PC-3 (cell line): Measurements from ENCODE around the gene EMILIN2.

ENCODE experiments used
- EZH2 ChIP-seq: fragments of 300-600 bp; sonication (generic); IDR thresholded peaks from one replicate; pipeline ENCODE4 v1.6.1; 2017; ENCODE audit warnings: antibody characterized with exemption, mild to moderate bottlenecking, low read length; ENCODE audit not compliant: unreplicated experiment
- EZH2phosphoT487 ChIP-seq: fragments of 300-600 bp; sonication (generic); IDR thresholded peaks from 2 replicates; pipeline ENCODE4 v1.6.1; 2018; ENCODE audit warnings: mild to moderate bottlenecking, antibody characterized with exemption, low read length, borderline replicate concordance
- TF ChIP-seq, protein P1 (sequence below): fragments of 300-600 bp; sonication (generic); conservative IDR thresholded peaks from 2 replicates; pipeline ENCODE4 v1.5.1; 2017; ENCODE audit warnings: antibody characterized with exemption, low read depth, mild to moderate bottlenecking, low read length

DNA sequence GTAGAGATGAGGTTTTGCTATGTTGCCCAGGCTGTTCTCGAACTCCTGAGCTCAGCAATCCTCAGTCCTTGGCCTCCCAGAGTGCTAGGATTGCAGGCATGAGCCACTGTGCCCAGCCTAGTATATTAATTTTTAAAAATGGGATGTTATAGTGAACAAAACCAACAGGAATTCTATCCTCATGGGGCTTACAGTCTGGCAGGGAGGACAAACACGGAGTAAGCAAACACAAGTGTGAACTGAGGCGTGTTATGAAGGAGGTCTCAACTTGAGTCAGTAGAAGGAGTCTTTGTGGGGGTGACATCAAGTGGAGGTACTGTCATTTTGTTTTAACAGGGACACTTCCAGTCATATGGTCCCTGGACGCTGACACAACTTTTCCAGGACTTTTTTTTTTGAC is 33.1 kb downstream of the EMILIN2 start:
- TF ChIP-seq, protein P1, sequence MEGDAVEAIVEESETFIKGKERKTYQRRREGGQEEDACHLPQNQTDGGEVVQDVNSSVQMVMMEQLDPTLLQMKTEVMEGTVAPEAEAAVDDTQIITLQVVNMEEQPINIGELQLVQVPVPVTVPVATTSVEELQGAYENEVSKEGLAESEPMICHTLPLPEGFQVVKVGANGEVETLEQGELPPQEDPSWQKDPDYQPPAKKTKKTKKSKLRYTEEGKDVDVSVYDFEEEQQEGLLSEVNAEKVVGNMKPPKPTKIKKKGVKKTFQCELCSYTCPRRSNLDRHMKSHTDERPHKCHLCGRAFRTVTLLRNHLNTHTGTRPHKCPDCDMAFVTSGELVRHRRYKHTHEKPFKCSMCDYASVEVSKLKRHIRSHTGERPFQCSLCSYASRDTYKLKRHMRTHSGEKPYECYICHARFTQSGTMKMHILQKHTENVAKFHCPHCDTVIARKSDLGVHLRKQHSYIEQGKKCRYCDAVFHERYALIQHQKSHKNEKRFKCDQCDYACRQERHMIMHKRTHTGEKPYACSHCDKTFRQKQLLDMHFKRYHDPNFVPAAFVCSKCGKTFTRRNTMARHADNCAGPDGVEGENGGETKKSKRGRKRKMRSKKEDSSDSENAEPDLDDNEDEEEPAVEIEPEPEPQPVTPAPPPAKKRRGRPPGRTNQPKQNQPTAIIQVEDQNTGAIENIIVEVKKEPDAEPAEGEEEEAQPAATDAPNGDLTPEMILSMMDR, result no peak
- TF ChIP-seq EZH2 (no peak), EZH2phosphoT487 (no peak)
